Natural killer cell (primary cell): ENCODE results near the gene EFCAB7. TPM values are rescaled to one million over a fixed set of nuclear protein-coding genes. Genes with fewer than 3 reads are reported as not detected.

ENCODE experiments used
- ATAC-seq, 3 donors: fragments of 150-1000 bp in 2 of 3; fragments of 200-7000 bp in 1 of 3; cut with Tn5 transposase; 1 replicate in 1 of 3; 2 replicates in 2 of 3; pipeline ENCODE4 v1.10.0; 2021; ENCODE audit warnings: mild to moderate bottlenecking in 2 of 3, moderate library complexity in 2 of 3
- DNase-seq, 2 donors: peaks; one replicate each; pipeline versions ENCODE4 v3.0.0 to v3.0.0-alpha.2; 2013 to 2021; ENCODE audit warnings: mixed read lengths in 1 of 2
- H3K27ac ChIP-seq: one replicate; pipeline ENCODE4 v1.5.1; 2013; ENCODE audit warnings: mild to moderate bottlenecking, low read length
- H3K27me3 ChIP-seq: one replicate; pipeline ENCODE4 v1.6.1; 2013; ENCODE audit warnings: low read length; ENCODE audit not compliant: control insufficient read depth, insufficient read depth
- H3K36me3 ChIP-seq: one replicate; pipeline ENCODE4 v1.6.1; 2013; ENCODE audit warnings: low read length; ENCODE audit not compliant: control insufficient read depth, insufficient read depth
- H3K4me1 ChIP-seq: one replicate; pipeline ENCODE4 v1.6.1; 2013; ENCODE audit warnings: low read length; ENCODE audit not compliant: control insufficient read depth, insufficient read depth
- H3K4me3 ChIP-seq: one replicate; pipeline ENCODE4 v1.5.1; 2013; ENCODE audit warnings: low read length
- H3K9me3 ChIP-seq: one replicate; pipeline ENCODE4 v1.6.1; 2013; ENCODE audit warnings: low read length; ENCODE audit not compliant: control insufficient read depth, insufficient read depth
- H3K27ac Mint-ChIP-seq, 2 donors: one replicate each; pipeline ENCODE4 v1.8.0; 2022; ENCODE audit warnings: mild to moderate bottlenecking in 2 of 2, mixed read lengths in 2 of 2, moderate library complexity in 1 of 2
- H3K27me3 Mint-ChIP-seq, 2 donors: one replicate each; pipeline ENCODE4 v1.8.0; 2022; ENCODE audit warnings: low read depth in 2 of 2, mixed read lengths in 2 of 2
- H3K36me3 Mint-ChIP-seq: one replicate; pipeline ENCODE4 v1.8.0; 2022; ENCODE audit warnings: mixed read lengths
- H3K4me1 Mint-ChIP-seq, 2 donors: one replicate each; pipeline ENCODE4 v1.8.0; 2022; ENCODE audit warnings: mixed read lengths in 2 of 2
- H3K4me3 Mint-ChIP-seq: one replicate; pipeline ENCODE4 v1.8.0; 2022; ENCODE audit warnings: mild to moderate bottlenecking, moderate library complexity, mixed read lengths
- H3K9me3 Mint-ChIP-seq, 2 donors: one replicate each; pipeline ENCODE4 v1.8.0; 2022; ENCODE audit warnings: mixed read lengths in 2 of 2
- CTCF ChIP-seq: fragments of 200-600 bp; IDR thresholded peaks from one replicate; pipeline ENCODE4 v1.8.0; 2022; ENCODE audit warnings: antibody characterized with exemption
- WGBS: methylation state at CpG from one replicate; pipeline ENCODE4 v1.1.7; 2013; ENCODE audit warnings: missing lambda C conversion rate; ENCODE audit not compliant: insufficient coverage; 5-methylcytosine and 5-hydroxymethylcytosine counted together
- intact Hi-C: fragments of 100-400 bp; cut with micrococcal nuclease; formaldehyde crosslinking; loops from one replicate; pipeline ENCODE4 v1.14.2; 2022
- total RNA-seq, 4 donors: library from RNA; stranded (reverse); fragments of 120-200 nt in 1 of 4; gene quantifications; one replicate each; pipeline versions ENCODE4 v1.2.3 to v1.2.4, GENCODE V29; 2013 to 2022

EFCAB7 gene
- total RNA-seq, 3 donors from 2014 or later (not counting 1 experiment from before 2014, with no cell fraction given): 5.4 to 7.5 (median 6.0) TPM

DNA sequence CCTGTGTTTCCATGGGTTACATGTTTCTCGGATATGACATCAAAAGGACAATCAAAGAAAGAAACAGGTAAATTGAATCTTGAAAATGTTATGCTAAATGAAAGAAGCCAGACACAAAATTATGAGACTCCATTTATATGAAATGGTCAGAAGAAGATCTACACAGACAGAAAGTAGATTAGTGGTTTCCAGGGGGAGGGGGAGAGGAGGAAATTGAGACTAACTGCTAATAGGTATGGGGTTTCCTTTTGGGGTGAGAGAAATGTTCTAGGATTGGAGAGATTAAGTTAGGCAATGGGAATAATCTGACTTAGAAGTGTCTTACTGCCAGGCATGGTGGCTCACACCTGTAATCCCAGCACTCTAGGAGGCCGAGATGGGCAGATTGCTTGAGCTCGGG is 22.1 kb upstream of the EFCAB7 start:
- no peaks in the 10 kb centered on the region for H3K9me3 Mint-ChIP-seq
- WGBS: 100% methylated on average over 3 of the region's 3 CpGs
- H3K4me1 Mint-ChIP-seq: peaks cover 0 to 5% of the 10 kb centered on the region in 2 donors
- no peaks in the 10 kb centered on the region for H3K4me1 ChIP-seq
- H3K27ac ChIP-seq: no peak overlapping the region
- H3K36me3 Mint-ChIP-seq: peaks cover 9% of the 10 kb centered on the region
- no peaks in the 10 kb centered on the region for H3K9me3 ChIP-seq
- H3K27ac Mint-ChIP-seq: no peak overlapping the region
- H3K4me3 Mint-ChIP-seq: no peak overlapping the region
- no peak for TF ChIP-seq CTCF
- intact Hi-C loops: no loop called here
- no peaks in the 10 kb centered on the region for H3K27me3 Mint-ChIP-seq
- no peaks in the 10 kb centered on the region for H3K27me3 ChIP-seq
- no peak for DNase-seq
- ATAC-seq: no peak
- no peak overlapping the region for H3K4me3 ChIP-seq
- H3K36me3 ChIP-seq: no peaks in the 10 kb centered on the region

GRCh38 chr1:63506782-63507181 is 16.5 kb upstream of the EFCAB7 start:
- no peaks in the 10 kb centered on the region for H3K27me3 ChIP-seq
- H3K36me3 ChIP-seq: peaks cover 4% of the 10 kb centered on the region
- Mint-ChIP-seq H3K9me3 (no peaks in the 10 kb centered on the region), H3K4me3 (no peak overlapping the region), H3K36me3 (peaks cover 9% of the 10 kb centered on the region), H3K27me3 (no peaks in the 10 kb centered on the region), H3K27ac (no peak overlapping the region), H3K4me1 (no peaks in the 10 kb centered on the region)
- H3K4me3 ChIP-seq: no peak overlapping the region
- H3K27ac ChIP-seq: no peak overlapping the region
- no peaks in the 10 kb centered on the region for H3K9me3 ChIP-seq
- no peaks in the 10 kb centered on the region for H3K4me1 ChIP-seq
- ATAC-seq (no peak), DNase-seq (no peak)
- TF ChIP-seq CTCF: no peak
- intact Hi-C loops: no loop called here

DNA sequence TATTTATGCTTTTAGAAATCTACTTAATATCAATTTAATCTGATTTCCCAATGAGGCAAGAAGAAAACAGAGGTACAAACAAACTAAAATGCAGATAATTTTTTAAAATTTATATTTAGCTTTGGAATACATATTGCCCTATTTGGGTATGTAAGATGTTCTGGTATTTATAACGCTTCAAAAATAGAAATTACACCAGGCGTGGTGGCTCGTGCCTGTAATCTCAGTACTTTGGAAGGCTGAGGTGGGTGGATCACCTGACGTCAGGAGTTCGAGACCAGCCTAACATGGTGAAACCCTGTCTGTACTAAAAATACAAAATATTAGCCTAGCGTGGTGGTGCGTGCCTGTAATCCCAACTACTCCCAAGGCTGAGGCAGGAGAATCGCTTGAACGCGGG is 13.6 kb upstream of the EFCAB7 start:
- Histone ChIP-seq H3K27me3 (no peaks in the 10 kb centered on the region), H3K4me1 (no peaks in the 10 kb centered on the region), H3K9me3 (no peaks in the 10 kb centered on the region), H3K27ac (no peak overlapping the region), H3K4me3 (no peak overlapping the region), H3K36me3 (peaks cover 4% of the 10 kb centered on the region)
- H3K4me3 Mint-ChIP-seq: no peak overlapping the region
- DNase-seq: no peak
- H3K36me3 Mint-ChIP-seq: peaks cover 9% of the 10 kb centered on the region
- TF ChIP-seq CTCF: no peak
- ATAC-seq: no peak
- 97% methylated on average over 8 of the region's 10 CpGs for WGBS
- H3K9me3 Mint-ChIP-seq: no peaks in the 10 kb centered on the region
- intact Hi-C loops: no loop called here
- H3K27me3 Mint-ChIP-seq: no peaks in the 10 kb centered on the region
- no peaks in the 10 kb centered on the region for H3K4me1 Mint-ChIP-seq
- no peak overlapping the region for H3K27ac Mint-ChIP-seq

DNA sequence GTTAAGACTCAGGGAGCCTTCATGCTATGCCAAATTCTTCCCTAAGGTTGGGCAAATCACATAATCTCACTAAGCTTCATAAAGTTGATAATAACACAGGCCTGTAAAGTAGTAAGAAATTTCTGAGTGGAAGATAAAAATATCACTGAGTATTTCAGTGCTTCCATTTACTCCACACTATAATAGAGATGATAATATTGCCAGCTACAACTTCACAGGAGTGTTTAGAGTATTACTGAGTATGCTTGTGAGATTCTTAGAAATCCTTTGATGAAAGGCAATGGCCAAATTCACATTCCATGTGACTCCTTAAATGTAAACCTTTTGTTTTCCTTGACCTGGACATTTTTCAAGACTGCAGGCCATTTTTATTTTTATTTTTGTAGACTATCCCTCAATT is 10.7 kb upstream of the EFCAB7 start:
- H3K9me3 Mint-ChIP-seq: no peaks in the 10 kb centered on the region
- peaks cover 2% of the 10 kb centered on the region for H3K36me3 ChIP-seq
- TF ChIP-seq CTCF: no peak
- no peaks in the 10 kb centered on the region for H3K4me1 Mint-ChIP-seq
- H3K27ac ChIP-seq: no peak overlapping the region
- DNase-seq: no peak
- no peaks in the 10 kb centered on the region for H3K27me3 Mint-ChIP-seq
- no peak for ATAC-seq
- H3K4me3 Mint-ChIP-seq: no peak overlapping the region
- H3K9me3 ChIP-seq: no peaks in the 10 kb centered on the region
- H3K36me3 Mint-ChIP-seq: no peaks in the 10 kb centered on the region
- H3K4me1 ChIP-seq: no peaks in the 10 kb centered on the region
- H3K27me3 ChIP-seq: no peaks in the 10 kb centered on the region
- H3K4me3 ChIP-seq: no peak overlapping the region
- H3K27ac Mint-ChIP-seq: no peak overlapping the region
- intact Hi-C loops: no loop called here
